Activated CD4-positive, alpha-beta T cell treated with anti-CD3 and anti-CD28 coated beads, Interleukin-2, amount 50 U/mL, for 48 hours (primary cell): ENCODE results near the gene HSPB6.

Experiments used
- DNase-seq, 2 experiments: peaks; one replicate each; pipeline ENCODE4 v3.0.0-alpha.2; 2020

Gene HSPB6

GRCh38 chr19:35744430-35745327 is 12.2 kb downstream of the HSPB6 start:
- DNase-seq, result peak; percentile 94 to 96

DNA sequence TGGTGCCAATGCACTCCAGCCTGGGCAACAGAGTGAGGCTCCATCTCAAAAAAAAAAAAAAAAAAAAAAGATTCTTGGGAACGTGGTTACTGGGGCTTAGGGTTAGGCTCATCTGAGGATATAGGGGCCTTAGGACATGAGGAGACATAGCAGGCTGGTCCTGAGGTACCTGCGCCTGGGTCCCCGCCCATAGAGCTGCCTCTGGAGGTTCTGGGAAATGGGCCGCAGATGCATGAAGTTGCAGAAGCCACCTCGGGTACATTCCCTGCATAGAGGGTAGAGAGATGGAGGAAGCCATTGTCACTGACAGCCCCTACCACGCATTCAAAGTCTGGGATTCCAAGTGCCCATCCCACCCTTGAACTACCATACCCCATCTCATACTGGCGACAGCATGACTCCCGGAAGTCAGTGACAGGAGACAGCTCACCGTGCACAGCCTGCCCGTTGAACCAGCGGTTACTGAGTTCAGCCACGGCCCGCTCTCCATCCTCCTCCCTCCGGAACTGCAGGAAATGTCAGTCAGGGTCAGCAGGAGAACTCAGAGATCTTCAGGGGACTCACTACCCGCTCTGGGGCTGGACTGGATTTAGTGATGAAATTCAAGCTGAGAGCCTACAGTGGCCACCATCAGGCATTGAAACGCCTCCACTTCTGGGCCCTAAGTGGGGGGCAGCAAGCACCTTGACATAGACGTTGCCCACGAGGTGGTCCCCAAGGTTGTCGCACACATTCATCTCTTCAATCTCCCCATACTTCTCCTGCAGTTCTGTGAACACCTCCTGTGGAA is 13.0 kb downstream of the HSPB6 start:
- no peak for DNase-seq

GRCh38 chr19:35742121-35742724 is 14.6 kb downstream of the HSPB6 start, which contains the start of gene IGFLR1:
Gene IGFLR1 (minus strand): TSS chr19:35742452. CDS start chr19:35741180, 1,272 bp downstream.
- DNase-seq, result peak; percentile 74 to 81

DNA sequence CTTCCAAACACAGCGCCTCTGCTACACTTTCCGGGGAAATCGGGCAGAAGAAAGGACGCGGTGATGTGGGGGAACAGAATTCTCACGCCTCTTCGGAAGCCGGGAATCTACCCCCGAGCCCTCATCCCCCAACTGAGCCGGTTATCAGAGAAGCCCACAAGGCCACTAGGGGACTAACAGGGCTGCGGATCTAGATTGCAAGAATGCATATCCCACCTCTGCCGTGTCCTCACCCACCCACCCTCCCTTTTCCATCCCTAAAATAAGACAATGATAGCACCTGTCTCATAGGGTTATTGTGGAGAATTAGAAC is 15.7 kb downstream of the HSPB6 start:
- DNase-seq, result no peak

DNA sequence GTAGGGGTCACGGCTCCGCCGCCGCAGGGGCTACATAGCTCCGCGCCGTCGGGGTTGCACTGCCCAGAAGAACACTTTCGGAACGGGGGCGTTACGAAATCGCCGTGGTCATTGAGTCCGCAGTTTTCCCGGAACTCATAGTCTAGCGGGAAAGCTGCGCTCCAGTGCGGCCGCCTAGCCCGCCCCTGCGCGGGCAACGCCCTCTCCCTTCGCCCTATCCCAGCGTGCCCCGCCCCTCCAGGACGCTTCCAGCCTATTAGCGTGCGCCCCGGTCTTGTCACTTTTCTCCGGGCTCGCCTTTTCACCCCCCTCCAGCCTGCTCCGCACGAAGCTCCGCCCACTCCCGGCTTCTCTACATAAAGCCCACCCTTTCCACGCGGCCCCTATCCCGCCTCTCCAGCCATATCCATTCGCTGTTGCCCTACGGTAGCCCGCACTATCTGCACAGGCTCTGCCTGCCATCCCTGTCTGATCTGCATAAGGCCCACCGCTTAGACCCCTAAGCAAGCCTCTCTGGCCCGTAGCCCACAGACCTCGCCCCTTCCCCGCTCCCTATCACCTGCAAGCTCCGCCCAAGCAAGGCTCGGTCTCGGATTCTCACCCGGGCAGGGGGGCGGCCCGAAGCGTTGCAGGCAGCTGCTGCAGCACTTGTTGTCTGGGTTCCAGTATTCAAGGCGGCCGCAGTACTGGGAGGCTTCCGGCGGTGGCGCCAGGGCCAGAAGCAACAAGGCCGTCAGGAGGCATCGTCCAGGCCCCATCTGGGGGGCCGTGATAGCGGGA is 16.2 kb downstream of the HSPB6 start:
- DNase-seq, result peak; percentile 98

DNA sequence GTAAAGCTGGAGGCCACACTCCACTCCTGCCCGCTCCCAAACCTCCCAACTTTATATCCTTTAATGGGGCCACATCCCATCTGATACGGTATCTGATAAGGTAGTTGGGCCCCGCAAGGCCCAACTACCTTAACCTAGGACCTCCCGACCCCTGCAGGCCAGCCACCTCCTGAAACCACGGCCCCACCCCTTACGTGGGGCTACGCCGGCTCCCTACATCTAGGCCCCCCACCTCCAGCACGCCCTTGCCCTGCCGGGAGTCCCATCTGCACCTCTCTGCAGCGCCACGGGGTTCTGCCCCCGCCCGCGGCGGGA is 16.8 kb downstream of the HSPB6 start:
- no peak for DNase-seq

DNA sequence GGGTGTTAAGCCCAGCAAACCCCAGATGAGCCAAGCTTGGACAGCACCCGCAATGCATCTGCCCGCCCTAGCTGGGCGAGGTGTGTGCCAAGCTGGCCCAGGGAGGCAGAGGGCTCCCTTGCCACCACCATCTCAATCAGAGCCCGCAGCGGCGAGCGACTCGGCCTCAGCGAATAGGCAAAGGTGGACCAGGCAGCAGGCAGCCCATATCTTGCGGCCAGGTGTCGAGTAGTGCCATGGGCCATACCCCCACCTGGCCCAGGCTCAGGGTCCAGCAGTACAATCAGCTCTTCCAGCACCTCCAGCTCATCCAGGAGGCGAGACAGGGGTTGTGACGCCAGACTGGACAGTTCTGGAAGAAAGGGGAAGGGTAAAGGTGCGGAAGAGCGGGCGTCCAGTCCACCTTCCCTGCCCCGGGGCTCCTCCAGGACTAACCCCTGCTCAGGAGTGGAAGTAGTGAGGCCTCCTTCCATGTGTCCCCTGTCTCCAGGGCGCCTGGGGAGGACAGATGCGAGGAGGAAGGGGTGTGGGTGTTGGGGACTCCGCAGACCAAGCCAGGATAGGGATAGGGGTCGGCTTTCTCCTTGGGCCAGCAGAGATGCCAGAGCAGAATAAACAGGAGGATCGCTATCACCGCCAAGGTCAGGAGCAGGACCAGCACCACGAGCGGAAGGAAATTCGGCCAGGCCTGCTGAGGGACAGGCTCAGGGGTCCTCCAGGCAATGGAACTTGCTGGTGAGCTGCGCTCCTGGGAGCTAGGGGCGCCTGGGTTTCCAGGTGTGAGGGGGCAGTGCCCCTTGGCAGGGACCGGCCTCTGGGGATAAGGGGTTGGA is 17.3 kb downstream of the HSPB6 start:
- DNase-seq, result no peak

- no peak for DNase-seq
Observed at GRCh38 chr19:35738887-35739229, 18.0 kb downstream of the HSPB6 start.

GRCh38 chr19:35738021-35738886 is 18.6 kb downstream of the HSPB6 start:
- DNase-seq, result no peak

DNA sequence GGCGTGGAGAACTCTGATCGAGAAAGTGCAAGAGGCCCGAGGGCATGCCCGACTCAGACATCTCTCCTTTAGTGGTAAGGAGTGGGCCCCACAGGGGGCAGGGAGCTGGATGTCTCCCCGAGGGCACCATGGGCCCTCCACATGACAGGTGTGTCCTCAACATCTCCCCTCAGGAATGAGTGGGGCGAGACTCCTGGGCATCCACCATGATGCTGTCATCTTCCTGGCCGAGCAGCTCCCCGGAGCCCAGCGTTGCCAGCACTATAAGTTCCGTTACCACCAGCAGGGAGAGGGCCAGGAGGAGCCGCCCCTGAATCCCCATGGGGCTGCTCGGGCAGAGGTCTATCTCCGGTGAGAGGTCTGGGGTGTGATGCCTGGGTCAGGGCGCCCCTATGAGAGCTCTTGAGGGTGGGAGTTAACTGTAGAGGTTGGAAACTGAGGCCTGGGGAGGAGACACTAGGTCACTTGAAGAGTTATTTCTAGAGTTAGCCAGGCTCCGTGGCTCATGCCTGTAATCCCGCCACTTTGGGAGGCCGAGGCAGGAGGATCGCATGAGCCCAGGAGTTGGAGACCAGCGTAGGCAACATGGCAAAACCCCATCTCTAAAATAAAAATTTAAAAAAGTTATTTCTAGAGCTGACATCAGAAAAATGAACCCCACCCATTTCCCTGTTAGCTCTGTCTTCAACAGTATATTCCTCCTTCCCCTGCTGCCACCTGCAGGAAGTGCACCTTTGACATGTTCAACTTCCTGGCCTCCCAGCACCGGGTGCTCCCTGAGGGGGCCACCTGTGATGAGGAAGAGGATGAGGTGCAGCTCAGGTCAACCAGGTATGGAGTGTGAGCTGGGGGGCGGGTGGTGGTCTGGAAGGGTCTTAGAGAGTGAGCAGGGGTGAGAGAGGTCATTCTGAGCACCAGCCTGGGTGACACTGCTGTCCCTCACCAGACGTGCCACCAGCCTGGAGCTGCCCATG is 19.6 kb downstream of the HSPB6 start:
- no peak for DNase-seq

DNA sequence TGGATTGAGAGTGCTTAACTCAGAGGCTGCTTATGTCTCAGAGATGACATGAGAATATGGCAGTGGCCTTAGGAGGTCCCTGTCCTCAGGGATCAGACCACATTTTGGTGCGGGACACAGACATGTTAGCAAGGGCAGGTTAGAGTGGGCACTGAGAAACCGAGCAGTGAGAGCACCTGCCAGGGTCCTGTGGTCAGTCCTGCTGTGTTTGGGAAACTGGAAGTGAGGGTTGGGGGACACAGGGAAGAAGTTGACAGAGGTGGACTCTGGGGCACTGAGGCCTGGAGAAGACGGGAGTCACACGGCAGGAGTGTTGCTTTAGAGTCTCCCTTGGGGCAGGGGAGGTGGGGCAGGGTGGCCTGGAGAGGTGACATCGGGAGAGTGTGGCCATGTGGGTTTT is 21.9 kb downstream of the HSPB6 start:
- no peak for DNase-seq

- DNase-seq, result no peak
Observed at GRCh38 chr19:35734273-35734672, 22.6 kb downstream of the HSPB6 start.

GRCh38 chr19:35733180-35734125 is 23.4 kb downstream of the HSPB6 start:
- no peak for DNase-seq

- DNase-seq, result no peak
Observed at GRCh38 chr19:35732540-35733179, 24.2 kb downstream of the HSPB6 start.

- DNase-seq, result no peak
Observed at GRCh38 chr19:35731779-35732405, 24.9 kb downstream of the HSPB6 start.

- no peak for DNase-seq
Observed at GRCh38 chr19:35731353-35731752, 25.5 kb downstream of the HSPB6 start.

- no peak for DNase-seq
Observed at GRCh38 chr19:35730326-35730725, 26.5 kb downstream of the HSPB6 start.

DNA sequence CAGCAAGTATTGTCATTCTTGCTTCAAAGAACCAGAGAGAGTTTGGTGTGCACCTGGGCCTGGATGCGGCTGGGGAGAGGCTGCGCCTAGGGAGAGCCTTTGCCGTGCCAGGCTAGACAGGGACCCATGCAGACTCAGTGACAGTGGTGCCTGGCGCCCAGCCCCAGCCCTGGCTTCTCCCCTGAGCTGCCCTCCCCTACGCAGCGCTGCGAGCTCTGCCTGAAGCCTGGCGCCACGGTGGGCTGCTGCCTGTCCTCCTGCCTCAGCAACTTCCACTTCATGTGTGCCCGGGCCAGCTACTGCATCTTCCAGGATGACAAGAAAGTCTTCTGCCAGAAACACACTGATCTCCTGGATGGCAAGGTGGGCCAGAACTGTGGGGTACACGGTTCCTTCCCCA is 27.1 kb downstream of the HSPB6 start:
- no peak for DNase-seq
